WTC11 (cell line): ENCODE data around the gene SLC12A2.

ENCODE experiments used
- NFYB ChIP-seq: sonication (generic); formaldehyde crosslinking; conservative IDR thresholded peaks from 2 replicates; pipeline ENCODE4 v1.8.0; 2022; ENCODE audit warnings: low read depth, missing genetic modification reagents
- TF ChIP-seq, protein P1 (sequence below): fragments of 200-600 bp; IDR thresholded peaks from 2 replicates; pipeline ENCODE4 v1.8.0; 2022; ENCODE audit warnings: antibody characterized with exemption

DNA sequence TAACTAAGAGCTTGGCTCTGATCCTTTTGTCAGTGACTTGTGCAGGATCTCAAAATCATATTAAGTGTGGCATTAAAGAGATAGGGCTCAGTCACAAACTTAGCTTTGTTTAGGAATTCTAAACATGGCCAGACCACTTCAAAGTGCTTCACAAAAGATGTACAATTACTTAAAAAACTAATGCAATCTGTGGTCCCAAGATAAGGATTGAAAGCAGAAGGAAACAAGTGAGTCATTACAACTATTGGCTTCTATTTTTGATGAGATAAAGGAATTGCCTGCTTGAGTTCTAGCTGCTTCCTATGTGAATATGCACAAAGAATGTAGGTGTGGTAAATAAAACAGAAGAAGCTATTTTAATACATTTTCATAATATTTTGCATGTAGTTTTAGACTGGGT lies 44.9 kb upstream of the SLC12A2 start:
- no peak for TF ChIP-seq NFYB
- TF ChIP-seq, protein P1, sequence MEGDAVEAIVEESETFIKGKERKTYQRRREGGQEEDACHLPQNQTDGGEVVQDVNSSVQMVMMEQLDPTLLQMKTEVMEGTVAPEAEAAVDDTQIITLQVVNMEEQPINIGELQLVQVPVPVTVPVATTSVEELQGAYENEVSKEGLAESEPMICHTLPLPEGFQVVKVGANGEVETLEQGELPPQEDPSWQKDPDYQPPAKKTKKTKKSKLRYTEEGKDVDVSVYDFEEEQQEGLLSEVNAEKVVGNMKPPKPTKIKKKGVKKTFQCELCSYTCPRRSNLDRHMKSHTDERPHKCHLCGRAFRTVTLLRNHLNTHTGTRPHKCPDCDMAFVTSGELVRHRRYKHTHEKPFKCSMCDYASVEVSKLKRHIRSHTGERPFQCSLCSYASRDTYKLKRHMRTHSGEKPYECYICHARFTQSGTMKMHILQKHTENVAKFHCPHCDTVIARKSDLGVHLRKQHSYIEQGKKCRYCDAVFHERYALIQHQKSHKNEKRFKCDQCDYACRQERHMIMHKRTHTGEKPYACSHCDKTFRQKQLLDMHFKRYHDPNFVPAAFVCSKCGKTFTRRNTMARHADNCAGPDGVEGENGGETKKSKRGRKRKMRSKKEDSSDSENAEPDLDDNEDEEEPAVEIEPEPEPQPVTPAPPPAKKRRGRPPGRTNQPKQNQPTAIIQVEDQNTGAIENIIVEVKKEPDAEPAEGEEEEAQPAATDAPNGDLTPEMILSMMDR: no peak
